Osteoblast (primary cell): ENCODE measurements around the gene REXO4. TPM values are rescaled to one million over a fixed set of nuclear protein-coding genes. Genes with fewer than 3 reads are reported as not detected.

Source experiments
- DNase-seq: peaks from one replicate; pipeline ENCODE4 v3.0.0; 2011; ENCODE audit warnings: low spot score, mixed read lengths; ENCODE audit not compliant: insufficient read length; ENCODE audit errors: missing footprints
- H2AFZ ChIP-seq: 2 replicates; pipeline ENCODE4 v1.6.0; 2011; ENCODE audit warnings: mild to moderate bottlenecking, low read length
- H3K27ac ChIP-seq: 2 replicates; pipeline ENCODE4 v1.5.1; 2011; ENCODE audit warnings: mild to moderate bottlenecking, low read depth, low read length, moderate library complexity
- H3K27me3 ChIP-seq: 2 replicates; pipeline ENCODE4 v1.6.0; 2012; ENCODE audit warnings: mild to moderate bottlenecking, control low read depth, inconsistent platforms, low read length, moderate library complexity; ENCODE audit not compliant: insufficient read depth
- H3K36me3 ChIP-seq: 2 replicates; pipeline ENCODE4 v1.5.1; 2011; ENCODE audit warnings: mild to moderate bottlenecking, low read length, control low read depth, moderate library complexity; ENCODE audit not compliant: insufficient read depth
- H3K4me1 ChIP-seq: 2 replicates; pipeline ENCODE4 v1.5.1; 2011; ENCODE audit warnings: mild to moderate bottlenecking, low read length, control low read depth, moderate library complexity; ENCODE audit not compliant: insufficient read depth
- H3K4me2 ChIP-seq: 2 replicates; pipeline ENCODE4 v1.6.0; 2011; ENCODE audit warnings: mild to moderate bottlenecking, low read length; ENCODE audit not compliant: insufficient read depth
- H3K4me3 ChIP-seq: fragments of 200-600 bp; sonication (generic); 3 replicates; pipeline ENCODE4 v1.5.1; 2012; ENCODE audit warnings: mild to moderate bottlenecking, low read length, inconsistent platforms; ENCODE audit not compliant: insufficient read depth
- H3K79me2 ChIP-seq: 2 replicates; pipeline ENCODE4 v1.6.0; 2012; ENCODE audit warnings: mild to moderate bottlenecking, low read length, control low read depth, inconsistent platforms; ENCODE audit not compliant: insufficient read depth
- H3K9me3 ChIP-seq: 2 replicates; pipeline ENCODE4 v1.5.1; 2011; ENCODE audit warnings: low read depth, low read length, control low read depth
- H4K20me1 ChIP-seq: 2 replicates; pipeline ENCODE4 v1.6.0; 2012; ENCODE audit warnings: mild to moderate bottlenecking, low read length, control low read depth; ENCODE audit not compliant: insufficient read depth
- total RNA-seq: library from RNA; depleted of rRNA; stranded (reverse); fragments of >200 nt; gene quantifications from 2 replicates; pipeline ENCODE4 v1.2.3, GENCODE V29; 2012
- TF ChIP-seq, protein P1 (sequence below): IDR thresholded peaks from 2 replicates; pipeline ENCODE4 v1.5.1; 2011; ENCODE audit warnings: mild to moderate bottlenecking, low read depth, low read length, moderate library complexity; ENCODE audit errors: extremely low read depth

The REXO4 gene
- total RNA-seq, 1 donor, result 11.9 TPM

DNA sequence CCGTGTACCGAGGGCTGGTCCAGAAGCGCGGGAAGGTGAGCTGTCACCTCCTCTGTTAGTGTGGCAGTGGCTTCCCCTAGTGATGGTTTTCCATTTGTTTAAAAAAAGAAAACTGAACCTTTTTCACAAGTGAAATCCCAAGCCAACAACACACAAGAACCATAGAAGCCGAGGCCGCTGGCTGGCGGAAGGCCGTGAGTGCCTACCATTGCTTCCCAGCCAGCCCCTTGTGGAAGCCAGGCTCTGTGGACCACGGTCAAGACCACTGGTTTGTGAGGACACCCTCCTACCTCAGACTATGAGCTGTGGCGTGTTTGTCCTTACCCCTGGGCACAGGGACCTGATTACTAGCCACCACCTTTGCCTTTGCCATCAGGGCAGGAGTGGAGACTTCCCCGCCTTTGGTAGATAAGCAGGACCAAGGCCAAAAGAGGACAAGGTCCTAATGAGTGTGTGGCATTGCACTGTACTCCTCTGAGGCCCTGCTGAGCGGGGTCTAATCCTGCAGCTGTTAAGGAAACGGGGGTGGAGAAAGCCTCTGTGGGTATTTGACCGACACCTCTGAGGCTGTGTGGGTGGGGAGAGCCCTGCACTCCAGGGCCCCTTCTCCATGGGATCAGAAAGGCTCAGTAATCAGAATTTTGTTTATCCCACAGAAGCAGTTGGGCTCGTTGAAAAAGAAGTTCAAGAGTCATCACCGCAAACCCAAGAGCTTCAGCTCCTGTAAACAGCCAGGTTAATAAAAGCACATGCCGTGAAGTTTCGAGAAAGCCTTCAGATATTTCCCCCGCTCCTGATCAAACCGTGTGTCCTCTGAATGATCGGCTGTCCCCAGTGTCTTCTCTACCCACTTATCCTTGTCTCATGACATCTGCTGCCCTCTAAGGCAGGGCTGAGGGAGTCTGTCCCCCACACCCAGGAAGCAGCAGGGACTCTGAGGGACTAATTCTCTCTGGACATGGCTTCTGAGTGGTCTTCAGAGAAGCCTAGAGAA, 57.1 kb downstream of the REXO4 start:
- peaks cover 54% of the 10 kb centered on the region for H3K36me3 ChIP-seq
- no peaks in the 10 kb centered on the region for H3K27me3 ChIP-seq
- peaks cover 59% of the 10 kb centered on the region for H4K20me1 ChIP-seq
- H3K27ac ChIP-seq, result no peak overlapping the region
- no peaks in the 10 kb centered on the region for H3K9me3 ChIP-seq
- H3K4me1 ChIP-seq, result peaks cover 10% of the 10 kb centered on the region
- no peak overlapping the region for H3K4me3 ChIP-seq
- peak; percentile 45 for DNase-seq
- H3K79me2 ChIP-seq, result peaks cover 85% of the 10 kb centered on the region
- H2AFZ ChIP-seq, result no peak overlapping the region
- H3K4me2 ChIP-seq, result no peak overlapping the region
- TF ChIP-seq, protein P1, sequence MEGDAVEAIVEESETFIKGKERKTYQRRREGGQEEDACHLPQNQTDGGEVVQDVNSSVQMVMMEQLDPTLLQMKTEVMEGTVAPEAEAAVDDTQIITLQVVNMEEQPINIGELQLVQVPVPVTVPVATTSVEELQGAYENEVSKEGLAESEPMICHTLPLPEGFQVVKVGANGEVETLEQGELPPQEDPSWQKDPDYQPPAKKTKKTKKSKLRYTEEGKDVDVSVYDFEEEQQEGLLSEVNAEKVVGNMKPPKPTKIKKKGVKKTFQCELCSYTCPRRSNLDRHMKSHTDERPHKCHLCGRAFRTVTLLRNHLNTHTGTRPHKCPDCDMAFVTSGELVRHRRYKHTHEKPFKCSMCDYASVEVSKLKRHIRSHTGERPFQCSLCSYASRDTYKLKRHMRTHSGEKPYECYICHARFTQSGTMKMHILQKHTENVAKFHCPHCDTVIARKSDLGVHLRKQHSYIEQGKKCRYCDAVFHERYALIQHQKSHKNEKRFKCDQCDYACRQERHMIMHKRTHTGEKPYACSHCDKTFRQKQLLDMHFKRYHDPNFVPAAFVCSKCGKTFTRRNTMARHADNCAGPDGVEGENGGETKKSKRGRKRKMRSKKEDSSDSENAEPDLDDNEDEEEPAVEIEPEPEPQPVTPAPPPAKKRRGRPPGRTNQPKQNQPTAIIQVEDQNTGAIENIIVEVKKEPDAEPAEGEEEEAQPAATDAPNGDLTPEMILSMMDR, result no peak

DNA sequence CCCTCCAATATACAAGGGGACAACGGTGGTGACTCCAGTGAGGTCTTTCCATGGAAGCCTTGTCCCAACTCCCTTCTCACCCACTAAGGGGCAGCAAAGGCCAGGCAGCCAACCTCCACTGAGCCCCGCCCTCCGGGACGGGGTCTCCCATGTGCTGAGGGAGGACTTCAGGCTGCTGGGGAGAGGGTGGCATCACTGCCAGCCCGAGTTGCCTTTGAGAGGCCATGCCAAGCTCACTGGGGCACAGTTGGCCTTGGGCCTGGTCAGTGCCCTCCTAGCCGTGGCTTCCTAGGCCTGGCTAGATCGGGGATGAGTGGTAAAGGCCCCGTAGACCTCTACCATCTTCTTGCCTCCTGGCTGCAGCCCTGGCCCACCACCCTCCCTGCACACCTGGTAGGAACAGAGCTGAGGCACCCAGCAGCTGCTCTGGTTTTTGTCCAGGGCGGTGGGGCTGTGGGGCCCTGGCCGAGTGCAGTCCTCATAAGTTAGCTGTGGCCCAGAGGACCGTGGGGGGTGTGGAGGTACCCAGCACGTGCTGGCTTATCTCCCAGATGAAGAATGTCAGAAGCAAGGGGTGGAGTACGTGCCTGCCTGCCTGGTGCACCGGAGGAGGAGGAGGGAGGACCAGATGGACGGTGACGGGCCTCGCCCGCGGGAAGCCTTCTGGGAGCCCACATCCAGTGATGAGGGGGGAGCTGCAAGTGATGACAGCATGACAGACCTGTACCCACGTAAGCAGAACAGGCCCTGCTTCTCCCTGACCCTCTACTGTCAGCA, 58.2 kb downstream of the REXO4 start:
- Histone ChIP-seq H3K27ac (peak overlapping the region; percentile 20), H3K4me2 (no peak overlapping the region), H2AFZ (no peak overlapping the region), H3K36me3 (peaks cover 44% of the 10 kb centered on the region), H3K79me2 (peaks cover 85% of the 10 kb centered on the region), H3K27me3 (no peaks in the 10 kb centered on the region), H3K4me3 (no peak overlapping the region), H3K4me1 (peaks cover 20% of the 10 kb centered on the region), H4K20me1 (peaks cover 49% of the 10 kb centered on the region), H3K9me3 (no peaks in the 10 kb centered on the region)
- TF ChIP-seq, protein P1, result peak; percentile 40
- DNase-seq, result peak; percentile 85

DNA sequence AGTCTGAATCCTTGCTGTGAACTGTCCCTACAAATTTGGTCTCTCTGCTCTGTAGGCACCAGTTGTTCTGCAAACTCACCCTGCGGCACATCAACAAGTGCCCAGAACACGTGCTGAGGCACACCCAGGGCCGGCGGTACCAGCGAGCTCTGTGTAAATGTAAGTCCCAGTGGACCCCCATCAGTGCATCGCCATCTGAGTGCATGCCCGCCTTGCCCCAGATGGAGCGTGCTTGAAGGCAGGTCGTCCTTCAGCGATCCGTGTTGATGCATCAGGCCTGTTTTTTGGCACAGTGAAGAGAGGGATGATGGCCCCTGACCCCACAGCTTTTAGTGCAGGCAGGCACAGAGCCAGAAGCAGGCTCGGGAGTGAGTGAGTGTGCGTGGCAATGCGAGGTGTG, 60.2 kb downstream of the REXO4 start:
- Histone ChIP-seq H3K4me3 (no peak overlapping the region), H4K20me1 (peaks cover 36% of the 10 kb centered on the region), H3K79me2 (peaks cover 71% of the 10 kb centered on the region), H3K27ac (no peak overlapping the region), H3K4me1 (peaks cover 20% of the 10 kb centered on the region), H2AFZ (no peak overlapping the region), H3K9me3 (no peaks in the 10 kb centered on the region), H3K36me3 (peaks cover 41% of the 10 kb centered on the region), H3K4me2 (peak overlapping the region; percentile 77), H3K27me3 (no peaks in the 10 kb centered on the region)
- TF ChIP-seq, protein P1, result no peak
- DNase-seq, result no peak
